H9 (cell line): Measurements from ENCODE around the gene INSR. TPM values are rescaled to one million over a fixed set of nuclear protein-coding genes. Genes with fewer than 3 reads are reported as not detected.

Source experiments
- DNase-seq: peaks from one replicate; pipeline ENCODE4 v3.0.0-alpha.2; 2017
- H2AFZ ChIP-seq: one replicate; pipeline ENCODE4 v1.6.1; 2013; ENCODE audit warnings: mild to moderate bottlenecking, low read length, control low read depth, moderate library complexity
- H2AK5ac ChIP-seq: 2 replicates; pipeline ENCODE4 v1.6.1; 2013; ENCODE audit warnings: low read length, control low read depth, mixed read lengths; ENCODE audit not compliant: insufficient read length
- H2BK120ac ChIP-seq: one replicate; pipeline ENCODE4 v1.6.1; 2013; ENCODE audit warnings: low read depth, mild to moderate bottlenecking, low read length, control low read depth, inconsistent platforms; ENCODE audit not compliant: poor library complexity, severe bottlenecking
- H2BK12ac ChIP-seq: 2 replicates; pipeline ENCODE4 v1.6.1; 2013; ENCODE audit warnings: low read length, control low read depth, mixed read lengths, low read depth; ENCODE audit not compliant: insufficient read length
- H2BK15ac ChIP-seq: 2 replicates; pipeline ENCODE4 v1.6.1; 2013; ENCODE audit warnings: low read depth, low read length, control low read depth
- H2BK20ac ChIP-seq: one replicate; pipeline ENCODE4 v1.6.1; 2013; ENCODE audit warnings: low read depth, mild to moderate bottlenecking, low read length, control low read depth, inconsistent platforms; ENCODE audit not compliant: poor library complexity, severe bottlenecking
- H2BK5ac ChIP-seq: 2 replicates; pipeline ENCODE4 v1.6.1; 2013; ENCODE audit warnings: low read length, control low read depth, mixed read lengths; ENCODE audit not compliant: insufficient read length
- H3K14ac ChIP-seq: 2 replicates; pipeline ENCODE4 v1.6.1; 2013; ENCODE audit warnings: low read length, control low read depth; ENCODE audit not compliant: insufficient read depth
- H3K18ac ChIP-seq: 2 replicates; pipeline ENCODE4 v1.6.1; 2013; ENCODE audit warnings: low read depth, mild to moderate bottlenecking, mixed read lengths, low read length, control low read depth; ENCODE audit not compliant: insufficient read length
- H3K23ac ChIP-seq: 2 replicates; pipeline ENCODE4 v1.6.1; 2013; ENCODE audit warnings: low read length, control low read depth, mixed read lengths, low read depth; ENCODE audit not compliant: insufficient read length
- H3K23me2 ChIP-seq: 2 replicates; pipeline ENCODE4 v1.6.1; 2013; ENCODE audit warnings: low read depth, mild to moderate bottlenecking, mixed read lengths, low read length, control low read depth; ENCODE audit not compliant: insufficient read length, poor library complexity, severe bottlenecking
- H3K27ac ChIP-seq: 2 replicates; pipeline ENCODE4 v1.5.1; 2013; ENCODE audit warnings: low read length, control low read depth, mixed read lengths, low read depth; ENCODE audit not compliant: insufficient read length
- H3K27me3 ChIP-seq: 2 replicates; pipeline ENCODE4 v1.6.1; 2013; ENCODE audit warnings: low read length, control low read depth, inconsistent platforms; ENCODE audit not compliant: insufficient read depth
- H3K4ac ChIP-seq: 2 replicates; pipeline ENCODE4 v1.6.1; 2013; ENCODE audit warnings: low read depth, mild to moderate bottlenecking, control low read depth, inconsistent platforms, low read length, moderate library complexity
- H3K4me1 ChIP-seq: 2 replicates; pipeline ENCODE4 v1.6.1; 2013; ENCODE audit warnings: low read length, control low read depth, inconsistent platforms; ENCODE audit not compliant: insufficient read depth
- H3K4me2 ChIP-seq: 2 replicates; pipeline ENCODE4 v1.6.1; 2013; ENCODE audit warnings: low read length, control low read depth, mixed read lengths; ENCODE audit not compliant: insufficient read length, insufficient read depth
- H3K56ac ChIP-seq: 2 replicates; pipeline ENCODE4 v1.6.1; 2013; ENCODE audit warnings: low read depth, mild to moderate bottlenecking, mixed read lengths, low read length, control low read depth; ENCODE audit not compliant: insufficient read length
- H3K79me1 ChIP-seq: 2 replicates; pipeline ENCODE4 v1.6.1; 2013; ENCODE audit warnings: low read depth, mild to moderate bottlenecking, moderate library complexity, low read length, control low read depth, inconsistent platforms; ENCODE audit not compliant: insufficient read depth, poor library complexity, severe bottlenecking
- H3K79me2 ChIP-seq: 2 replicates; pipeline ENCODE4 v1.6.1; 2013; ENCODE audit warnings: low read length, control low read depth, inconsistent platforms; ENCODE audit not compliant: insufficient read depth
- H3K9ac ChIP-seq: 2 replicates; pipeline ENCODE4 v1.6.1; 2013; ENCODE audit warnings: low read length, control low read depth, mixed read lengths; ENCODE audit not compliant: insufficient read length; ENCODE audit errors: extremely low read depth
- H3K9me3 ChIP-seq: one replicate; pipeline ENCODE4 v1.6.1; 2013; ENCODE audit warnings: low read depth, low read length, inconsistent platforms; ENCODE audit not compliant: control insufficient read depth
- H3T11ph ChIP-seq: one replicate; pipeline ENCODE4 v1.6.1; 2013; ENCODE audit warnings: mild to moderate bottlenecking, low read length, control low read depth, inconsistent platforms
- H4K20me1 ChIP-seq: one replicate; pipeline ENCODE4 v1.6.1; 2013; ENCODE audit not compliant: control insufficient read depth, insufficient read length, insufficient read depth
- H4K5ac ChIP-seq: 2 replicates; pipeline ENCODE4 v1.6.1; 2013; ENCODE audit warnings: low read depth, mild to moderate bottlenecking, mixed read lengths, low read length, control low read depth; ENCODE audit not compliant: insufficient read length
- H4K8ac ChIP-seq: replicated peaks from 2 replicates; pipeline ENCODE4 v1.6.1; 2013; ENCODE audit warnings: low read length, control low read depth, mixed read lengths, low read depth; ENCODE audit not compliant: insufficient read length
- H4K91ac ChIP-seq: 2 replicates; pipeline ENCODE4 v1.6.1; 2013; ENCODE audit warnings: low read depth, mild to moderate bottlenecking, moderate library complexity, mixed read lengths, low read length, control low read depth; ENCODE audit not compliant: insufficient read length
- H3K27ac Mint-ChIP-seq, 3 experiments: 2 replicates in 2 of 3; 3 replicates in 1 of 3; pipeline ENCODE4 v1.8.0; 2020 to 2021; ENCODE audit warnings: mixed read lengths in 3 of 3, mild to moderate bottlenecking in 1 of 3, moderate library complexity in 1 of 3
- H3K27me3 Mint-ChIP-seq: 2 replicates; pipeline ENCODE4 v1.8.0; 2021; ENCODE audit warnings: low read depth, mild to moderate bottlenecking, moderate library complexity, mixed read lengths
- H3K36me3 Mint-ChIP-seq, 3 experiments: 2 replicates in 2 of 3; 3 replicates in 1 of 3; pipeline ENCODE4 v1.8.0; 2020 to 2021; ENCODE audit warnings: low read depth in 3 of 3, mixed read lengths in 3 of 3; ENCODE audit not compliant: insufficient read depth in 1 of 3
- H3K4me1 Mint-ChIP-seq, 2 experiments: 2 replicates each; pipeline ENCODE4 v1.8.0; 2020; ENCODE audit warnings: mixed read lengths in 2 of 2
- H3K4me3 Mint-ChIP-seq, 2 experiments: 2 replicates in 1 of 2; 3 replicates in 1 of 2; pipeline ENCODE4 v1.8.0; 2020 to 2021; ENCODE audit warnings: mild to moderate bottlenecking in 2 of 2, mixed read lengths in 2 of 2, moderate library complexity in 1 of 2
- H3K9me3 Mint-ChIP-seq, 2 experiments: 2 replicates in 1 of 2; 3 replicates in 1 of 2; pipeline ENCODE4 v1.8.0; 2020; ENCODE audit warnings: mild to moderate bottlenecking in 2 of 2, mixed read lengths in 2 of 2, moderate library complexity in 1 of 2
- CTCF ChIP-seq: fragments of 200-600 bp; sonication (generic); conservative IDR thresholded peaks from 3 replicates; pipeline ENCODE4 v1.8.0; 2021; ENCODE audit warnings: antibody characterized with exemption, mild to moderate bottlenecking
- WGBS: extraction: QIAGEN DNeasy Blood & Tissue Kit; methylation state at CpG from one replicate; pipeline ENCODE4 v1.1.7; 2013; ENCODE audit warnings: missing lambda C conversion rate, low lambda C conversion rate, mixed read lengths; ENCODE audit not compliant: insufficient read length; ENCODE audit errors: extremely low coverage; 5-methylcytosine and 5-hydroxymethylcytosine counted together
- total RNA-seq: library from RNA; stranded (reverse); gene quantifications from 2 replicates; pipeline ENCODE4 v1.2.1, GENCODE V29; 2021

Gene INSR
- total RNA-seq, 1 experiment from 2014 or later: 39.8 TPM

- H3K27ac Mint-ChIP-seq: no peak overlapping the region
- H3K9ac ChIP-seq: no peak overlapping the region
- H3T11ph ChIP-seq: no peak overlapping the region
- H3K23me2 ChIP-seq: no peaks in the 10 kb centered on the region
- no peaks in the 10 kb centered on the region for H4K20me1 ChIP-seq
- H3K27me3 ChIP-seq: no peaks in the 10 kb centered on the region
- H2BK12ac ChIP-seq: no peak overlapping the region
- H3K23ac ChIP-seq: no peak overlapping the region
- H2BK120ac ChIP-seq: no peak overlapping the region
- H3K9me3 Mint-ChIP-seq: no peaks in the 10 kb centered on the region; a peak in 2 of 5 replicates
- H4K91ac ChIP-seq: no peak overlapping the region
- no peak overlapping the region for H2BK5ac ChIP-seq
- H4K5ac ChIP-seq: no peak overlapping the region
- no peak for DNase-seq
- peaks cover 8% of the 10 kb centered on the region for H3K27me3 Mint-ChIP-seq
- no peak overlapping the region for H2BK20ac ChIP-seq
- no peaks in the 10 kb centered on the region; the same call in 1 of the 2 replicates for H3K4me1 ChIP-seq
- H3K4ac ChIP-seq: no peak overlapping the region
- no peak overlapping the region for H3K4me2 ChIP-seq
- no peak for TF ChIP-seq CTCF
- no CpG with 5 or more reads among the region's 12 CpGs for WGBS
- no peak overlapping the region for H2AFZ ChIP-seq
- H3K9me3 ChIP-seq: no peaks in the 10 kb centered on the region
- no peak overlapping the region for H3K4me3 Mint-ChIP-seq
- no peaks in the 10 kb centered on the region for H3K4me1 Mint-ChIP-seq
- no peak overlapping the region for H4K8ac ChIP-seq
- H3K14ac ChIP-seq: no peak overlapping the region
- no peaks in the 10 kb centered on the region for H3K79me1 ChIP-seq
- H3K27ac ChIP-seq: no peak overlapping the region
- H3K79me2 ChIP-seq: no peaks in the 10 kb centered on the region
- H3K18ac ChIP-seq: no peak overlapping the region
- no peak overlapping the region for H2BK15ac ChIP-seq
- no peak overlapping the region for H3K56ac ChIP-seq
- H3K36me3 Mint-ChIP-seq: no peaks in the 10 kb centered on the region
- no peak overlapping the region for H2AK5ac ChIP-seq
Measured at GRCh38 chr19:7337380-7338194, 43.4 kb upstream of the INSR start.
